ENCODE data around the gene ERBB4.

DNA sequence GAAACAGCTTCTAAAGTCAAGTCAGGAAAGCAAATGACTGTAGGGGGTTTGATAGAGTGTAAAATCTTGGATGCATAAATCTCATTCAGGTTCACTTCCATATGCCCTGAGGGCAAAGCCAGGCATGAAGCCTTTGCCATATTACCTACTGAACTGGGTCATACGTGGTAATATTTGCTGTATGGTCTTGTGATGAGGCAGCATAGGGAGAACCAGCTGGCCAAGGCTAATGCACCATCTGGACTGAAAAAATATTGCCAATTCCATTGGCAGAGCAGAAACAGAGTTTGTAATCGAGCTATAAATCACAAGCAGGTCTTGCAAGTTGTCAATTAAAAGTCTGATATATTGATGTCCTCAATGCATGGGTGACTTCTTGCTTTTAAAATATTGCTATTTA, 243.8 kb downstream of the ERBB4 start:
- TF ChIP-seq CTCF (IDR thresholded peaks at IDR 0.05) (no peak), ZFX (IDR thresholded peaks at IDR 0.05; ENCODE audit: borderline replicate concordance) (no peak)

Measured in 22Rv1 (cell line).